ENCODE results near the gene ACADL. TPM values are rescaled to one million over a fixed set of nuclear protein-coding genes. Genes with fewer than 3 reads are reported as not detected.

Gene ACADL
- total RNA-seq, 5 donors from 2014 or later (not counting 1 experiment from before 2014, with no cell fraction given) = not detected

- peaks cover 0 to 4% of the 10 kb centered on the region in 2 donors for H3K27me3 Mint-ChIP-seq
- CTCF ChIA-PET = interaction anchor here in 1 of 2 donors (0.6 kb wide), 2 partner anchors 9 to 209 kb away, joined by 3 to 4 read pairs; no protein-coding TSS in a partner anchor
- H3K4me1 Mint-ChIP-seq = peaks cover 31 to 45% (median 33%) of the 10 kb centered on the region in 3 donors
Measured at GRCh38 chr2:210170446-210171303, 54.6 kb downstream of the ACADL start.

GRCh38 chr2:210170196-210170445, 55.1 kb downstream of the ACADL start:
- peak overlapping the region; percentile 90 for H3K27ac ChIP-seq (ENCODE audit: low read length)
- WGBS (ENCODE audit: insufficient coverage) = 0% methylated on average over 3 of the region's 6 CpGs
- no peak for ATAC-seq (replicated peaks in 1 of 4)
- peaks cover 31 to 45% (median 33%) of the 10 kb centered on the region in 3 donors for H3K4me1 Mint-ChIP-seq
- peaks cover 0 to 4% of the 10 kb centered on the region in 2 donors for H3K27me3 Mint-ChIP-seq
- H3K9me3 ChIP-seq = no peaks in the 10 kb centered on the region
- peak overlapping the region; percentile 90 to 96 for H3K4me3 ChIP-seq (ENCODE audit: control insufficient read depth in 1 of 2, extremely low read depth in 1 of 2, low read length in 1 of 2)
- no peaks in the 10 kb centered on the region for H3K9me3 Mint-ChIP-seq
- H3K27me3 ChIP-seq (replicated peaks in 1 of 2; ENCODE audit: control insufficient read depth in 2 of 2, extremely low read depth in 1 of 2, insufficient read depth in 2 of 2, low read length in 1 of 2) = peaks cover 0 to 5% of the 10 kb centered on the region in 2 experiments
- H3K36me3 Mint-ChIP-seq = no peaks in the 10 kb centered on the region
- H3K4me1 ChIP-seq (ENCODE audit: control insufficient read depth in 1 of 2, extremely low read depth in 1 of 2, insufficient read depth in 2 of 2, low read length in 2 of 2) = peaks cover 11 to 19% of the 10 kb centered on the region in 2 experiments
- peak overlapping the region; percentile 91 to 94 for H3K27ac Mint-ChIP-seq
- ChIA-PET POLR2A (no interaction called here), CTCF (no interaction called here)
- no peaks in the 10 kb centered on the region for H3K36me3 ChIP-seq (ENCODE audit: control insufficient read depth in 2 of 2, extremely low read depth in 1 of 2, insufficient read depth in 1 of 2, low read length in 1 of 2)
- peak overlapping the region; percentile 93 to 98 (median 94) for H3K4me3 Mint-ChIP-seq
- DNase-seq = no peak

More at GRCh38 chr2:210170446-210171303, 54.6 kb downstream of the ACADL start:
- Mint-ChIP-seq H3K9me3 (no peaks in the 10 kb centered on the region), H3K27ac (peak overlapping the region; percentile 91 to 94), H3K36me3 (no peaks in the 10 kb centered on the region), H3K4me3 (peak overlapping the region; percentile 93 to 98 (median 94))
- 0% methylated on average over 45 of the region's 64 CpGs for WGBS (ENCODE audit: insufficient coverage)
- POLR2A ChIA-PET = interaction anchor here in 1 of 2 donors (0.5 kb wide), 1 partner anchor 1916 kb away, joined by 5 read pairs; no protein-coding TSS in a partner anchor
- no peaks in the 10 kb centered on the region for H3K36me3 ChIP-seq (ENCODE audit: control insufficient read depth in 2 of 2, extremely low read depth in 1 of 2, insufficient read depth in 1 of 2, low read length in 1 of 2)
- peaks cover 0 to 5% of the 10 kb centered on the region in 2 experiments for H3K27me3 ChIP-seq (replicated peaks in 1 of 2; ENCODE audit: control insufficient read depth in 2 of 2, extremely low read depth in 1 of 2, insufficient read depth in 2 of 2, low read length in 1 of 2)
- no peaks in the 10 kb centered on the region for H3K9me3 ChIP-seq
- DNase-seq (peak; percentile 87 to 97 (median 94)), ATAC-seq (replicated peaks in 1 of 4) (peak; percentile 76 to 77 (median 76))
- peak overlapping the region; percentile 90 for H3K27ac ChIP-seq (ENCODE audit: low read length)
- H3K4me3 ChIP-seq (ENCODE audit: control insufficient read depth in 1 of 2, extremely low read depth in 1 of 2, low read length in 1 of 2) = peak overlapping the region; percentile 90 to 96
- peaks cover 11 to 19% of the 10 kb centered on the region in 2 experiments for H3K4me1 ChIP-seq (ENCODE audit: control insufficient read depth in 1 of 2, extremely low read depth in 1 of 2, insufficient read depth in 2 of 2, low read length in 2 of 2)

- WGBS (ENCODE audit: insufficient coverage) = no CpG with 5 or more reads among the region's 6 CpGs
- POLR2A ChIA-PET = no interaction called here
- no peak for ATAC-seq (replicated peaks in 1 of 4)
Measured at GRCh38 chr2:210169516-210170195, 55.6 kb downstream of the ACADL start.

GRCh38 chr2:210167227-210167626, 58.0 kb downstream of the ACADL start:
- ChIA-PET POLR2A (no interaction called here), CTCF (interaction anchor here in 1 of 2 donors (0.9 kb wide), 1 partner anchor 122 kb away, joined by 3 read pairs; no protein-coding TSS in a partner anchor)
- Histone ChIP-seq H3K36me3 (ENCODE audit: control insufficient read depth in 2 of 2, extremely low read depth in 1 of 2, insufficient read depth in 1 of 2, low read length in 1 of 2) (no peaks in the 10 kb centered on the region), H3K27me3 (replicated peaks in 1 of 2; ENCODE audit: control insufficient read depth in 2 of 2, extremely low read depth in 1 of 2, insufficient read depth in 2 of 2, low read length in 1 of 2) (peaks cover 0 to 5% of the 10 kb centered on the region in 2 experiments), H3K4me3 (ENCODE audit: control insufficient read depth in 1 of 2, extremely low read depth in 1 of 2, low read length in 1 of 2) (no peak overlapping the region), H3K27ac (ENCODE audit: low read length) (no peak overlapping the region), H3K4me1 (ENCODE audit: control insufficient read depth in 1 of 2, extremely low read depth in 1 of 2, insufficient read depth in 2 of 2, low read length in 2 of 2) (peaks cover 11 to 16% of the 10 kb centered on the region in 2 experiments), H3K9me3 (no peaks in the 10 kb centered on the region)
- Mint-ChIP-seq H3K27me3 (peaks cover 0 to 4% of the 10 kb centered on the region in 2 donors), H3K27ac (no peak overlapping the region), H3K9me3 (no peaks in the 10 kb centered on the region), H3K36me3 (no peaks in the 10 kb centered on the region), H3K4me1 (peaks cover 38 to 49% (median 42%) of the 10 kb centered on the region in 3 donors), H3K4me3 (no peak overlapping the region)
- ATAC-seq (replicated peaks in 1 of 4) = no peak
- WGBS (ENCODE audit: insufficient coverage) = no CpG with 5 or more reads among the region's 1 CpG
- DNase-seq = no peak

More at GRCh38 chr2:210169516-210170195, 55.6 kb downstream of the ACADL start:
- H3K27me3 ChIP-seq (replicated peaks in 1 of 2; ENCODE audit: control insufficient read depth in 2 of 2, extremely low read depth in 1 of 2, insufficient read depth in 2 of 2, low read length in 1 of 2) = peaks cover 0 to 5% of the 10 kb centered on the region in 2 experiments
- Mint-ChIP-seq H3K9me3 (no peaks in the 10 kb centered on the region), H3K36me3 (no peaks in the 10 kb centered on the region), H3K4me3 (peak overlapping the region; percentile 93 to 98 (median 94)), H3K27me3 (peaks cover 0 to 4% of the 10 kb centered on the region in 2 donors), H3K27ac (peak overlapping the region; percentile 91 to 94), H3K4me1 (peaks cover 31 to 45% (median 33%) of the 10 kb centered on the region in 3 donors)
- CTCF ChIA-PET = no interaction called here
- H3K4me3 ChIP-seq (ENCODE audit: control insufficient read depth in 1 of 2, extremely low read depth in 1 of 2, low read length in 1 of 2) = peak overlapping the region; percentile 90 to 96
- H3K36me3 ChIP-seq (ENCODE audit: control insufficient read depth in 2 of 2, extremely low read depth in 1 of 2, insufficient read depth in 1 of 2, low read length in 1 of 2) = no peaks in the 10 kb centered on the region
- peak in 1 of 35 experiments; percentile 26 for DNase-seq
- H3K4me1 ChIP-seq (ENCODE audit: control insufficient read depth in 1 of 2, extremely low read depth in 1 of 2, insufficient read depth in 2 of 2, low read length in 2 of 2) = peaks cover 11 to 19% of the 10 kb centered on the region in 2 experiments
- peak overlapping the region; percentile 90 for H3K27ac ChIP-seq (ENCODE audit: low read length)
- no peaks in the 10 kb centered on the region for H3K9me3 ChIP-seq

- CTCF ChIA-PET = interaction anchor here in 1 of 2 donors (0.6 to 0.9 kb wide), 2 partner anchors 21 to 191 kb away, joined by 3 to 7 read pairs; no protein-coding TSS in a partner anchor
Measured at GRCh38 chr2:210162466-210163124, 62.7 kb downstream of the ACADL start.

GRCh38 chr2:210159059-210159458, 66.2 kb downstream of the ACADL start:
- ATAC-seq (replicated peaks in 1 of 4) (no peak), DNase-seq (no peak)
- CTCF ChIA-PET = interaction anchor here in 1 of 2 donors (1.0 to 1.1 kb wide), 2 partner anchors 40 to 161 kb away, joined by 3 read pairs; no protein-coding TSS in a partner anchor
- Histone ChIP-seq H3K9me3 (no peaks in the 10 kb centered on the region), H3K4me3 (ENCODE audit: control insufficient read depth in 1 of 2, extremely low read depth in 1 of 2, low read length in 1 of 2) (no peak overlapping the region), H3K36me3 (ENCODE audit: control insufficient read depth in 2 of 2, extremely low read depth in 1 of 2, insufficient read depth in 1 of 2, low read length in 1 of 2) (peaks cover 0 to under 1% of the 10 kb centered on the region in 2 donors), H3K27ac (ENCODE audit: low read length) (no peak overlapping the region), H3K27me3 (replicated peaks in 1 of 2; ENCODE audit: control insufficient read depth in 2 of 2, extremely low read depth in 1 of 2, insufficient read depth in 2 of 2, low read length in 1 of 2) (no peaks in the 10 kb centered on the region), H3K4me1 (ENCODE audit: control insufficient read depth in 1 of 2, extremely low read depth in 1 of 2, insufficient read depth in 2 of 2, low read length in 2 of 2) (no peaks in the 10 kb centered on the region)
- no peak overlapping the region for H3K4me3 Mint-ChIP-seq
- no peaks in the 10 kb centered on the region for H3K9me3 Mint-ChIP-seq
- WGBS (ENCODE audit: insufficient coverage) = 100% methylated on average over 2 of the region's 3 CpGs
- H3K36me3 Mint-ChIP-seq = peaks cover 8% of the 10 kb centered on the region
- H3K27me3 Mint-ChIP-seq = no peaks in the 10 kb centered on the region
- POLR2A ChIA-PET = no interaction called here
- H3K27ac Mint-ChIP-seq = no peak overlapping the region
- peaks cover 10 to 12% (median 10%) of the 10 kb centered on the region in 3 donors for H3K4me1 Mint-ChIP-seq

More at GRCh38 chr2:210162466-210163124, 62.7 kb downstream of the ACADL start:
- peaks cover 10 to 18% (median 12%) of the 10 kb centered on the region in 3 donors for H3K4me1 Mint-ChIP-seq
- DNase-seq (no peak), ATAC-seq (replicated peaks in 1 of 4) (no peak)
- Histone ChIP-seq H3K27ac (ENCODE audit: low read length) (no peak overlapping the region), H3K9me3 (no peaks in the 10 kb centered on the region), H3K4me3 (ENCODE audit: control insufficient read depth in 1 of 2, extremely low read depth in 1 of 2, low read length in 1 of 2) (no peak overlapping the region), H3K27me3 (replicated peaks in 1 of 2; ENCODE audit: control insufficient read depth in 2 of 2, extremely low read depth in 1 of 2, insufficient read depth in 2 of 2, low read length in 1 of 2) (no peaks in the 10 kb centered on the region), H3K36me3 (ENCODE audit: control insufficient read depth in 2 of 2, extremely low read depth in 1 of 2, insufficient read depth in 1 of 2, low read length in 1 of 2) (no peaks in the 10 kb centered on the region), H3K4me1 (ENCODE audit: control insufficient read depth in 1 of 2, extremely low read depth in 1 of 2, insufficient read depth in 2 of 2, low read length in 2 of 2) (no peaks in the 10 kb centered on the region)
- POLR2A ChIA-PET = no interaction called here
- no peak overlapping the region for H3K27ac Mint-ChIP-seq
- no peaks in the 10 kb centered on the region for H3K36me3 Mint-ChIP-seq
- no peaks in the 10 kb centered on the region for H3K9me3 Mint-ChIP-seq
- H3K27me3 Mint-ChIP-seq = no peaks in the 10 kb centered on the region
- WGBS (ENCODE audit: insufficient coverage) = 28% methylated on average over 3 of the region's 6 CpGs
- H3K4me3 Mint-ChIP-seq = no peak overlapping the region

Measured in T-cell (primary cell).